Smooth muscle cell of the brain vasculature (primary cell): Measurements from ENCODE around the gene INSL3.

Experiments used
- DNase-seq: peaks from one replicate; pipeline ENCODE4 v3.0.0-alpha.2; 2012; ENCODE audit warnings: low read depth, low spot score

The INSL3 gene, protein sequence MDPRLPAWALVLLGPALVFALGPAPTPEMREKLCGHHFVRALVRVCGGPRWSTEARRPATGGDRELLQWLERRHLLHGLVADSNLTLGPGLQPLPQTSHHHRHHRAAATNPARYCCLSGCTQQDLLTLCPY

DNA sequence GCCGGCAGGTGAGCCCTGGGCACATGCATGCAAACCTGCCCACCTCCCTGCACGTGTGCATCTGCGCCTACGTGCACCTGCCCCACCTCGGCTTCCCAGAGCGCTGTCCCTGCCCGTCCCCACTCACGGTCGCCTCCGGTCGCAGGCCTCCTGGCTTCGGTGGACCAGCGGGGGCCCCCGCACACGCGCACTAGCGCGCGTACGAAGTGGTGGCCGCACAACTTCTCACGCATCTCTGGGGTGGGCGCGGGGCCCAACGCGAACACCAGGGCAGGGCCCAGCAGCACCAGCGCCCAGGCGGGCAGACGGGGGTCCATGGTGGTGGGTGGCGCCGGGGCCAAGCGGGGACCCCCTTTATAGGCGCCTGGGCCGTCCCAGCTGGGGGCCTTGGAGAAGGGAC is at the start of gene INSL3:
Gene INSL3 (minus strand): TSS at position 330 of the 400 bp plus-strand sequence. CDS start 13 bp downstream, at position 317.
- DNase-seq = no peak

DNA sequence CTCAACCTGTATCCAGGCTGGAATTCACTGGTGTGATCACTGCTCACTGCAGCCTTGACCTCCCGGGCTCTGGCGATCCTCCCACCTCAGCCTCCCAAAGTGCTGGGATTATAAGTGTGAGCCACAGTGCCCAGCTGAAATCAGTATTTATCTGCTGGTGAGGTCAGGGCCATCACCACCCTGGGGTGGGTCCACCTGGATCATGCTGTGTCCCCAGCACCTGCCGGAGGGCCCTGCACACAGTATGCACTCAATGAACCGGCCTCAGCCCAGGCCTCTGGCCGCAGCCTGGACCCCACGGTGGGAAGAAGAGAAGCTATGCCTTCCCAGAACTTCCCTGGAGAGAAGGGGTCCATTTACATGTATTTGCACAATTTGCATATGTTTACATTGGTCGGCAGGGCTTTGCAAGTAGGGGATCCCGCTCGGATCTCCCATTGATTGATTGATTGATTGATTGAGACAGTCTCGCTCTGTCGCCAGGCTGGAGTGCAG is 47.8 kb upstream of the INSL3 start:
- DNase-seq = no peak

DNA sequence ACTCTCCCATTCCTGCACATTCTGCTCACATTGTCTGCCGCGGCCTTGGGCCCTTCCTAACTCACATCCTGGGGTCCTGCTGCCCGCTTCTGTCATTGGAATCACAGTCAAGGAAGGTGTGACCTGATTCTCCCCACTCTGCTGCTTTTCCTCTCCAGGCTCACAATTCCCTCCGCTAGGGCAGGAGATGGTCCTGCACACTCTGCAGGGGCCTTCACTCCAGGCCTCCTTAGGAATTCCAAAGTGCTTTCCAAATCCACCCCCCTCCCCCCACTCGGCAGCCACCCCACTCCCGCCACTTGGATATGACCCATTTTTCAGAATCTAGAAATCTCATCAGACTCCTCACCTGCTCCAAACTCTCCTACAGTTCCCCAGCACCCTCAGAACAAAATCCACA is 47.4 kb upstream of the INSL3 start:
- DNase-seq = no peak

DNA sequence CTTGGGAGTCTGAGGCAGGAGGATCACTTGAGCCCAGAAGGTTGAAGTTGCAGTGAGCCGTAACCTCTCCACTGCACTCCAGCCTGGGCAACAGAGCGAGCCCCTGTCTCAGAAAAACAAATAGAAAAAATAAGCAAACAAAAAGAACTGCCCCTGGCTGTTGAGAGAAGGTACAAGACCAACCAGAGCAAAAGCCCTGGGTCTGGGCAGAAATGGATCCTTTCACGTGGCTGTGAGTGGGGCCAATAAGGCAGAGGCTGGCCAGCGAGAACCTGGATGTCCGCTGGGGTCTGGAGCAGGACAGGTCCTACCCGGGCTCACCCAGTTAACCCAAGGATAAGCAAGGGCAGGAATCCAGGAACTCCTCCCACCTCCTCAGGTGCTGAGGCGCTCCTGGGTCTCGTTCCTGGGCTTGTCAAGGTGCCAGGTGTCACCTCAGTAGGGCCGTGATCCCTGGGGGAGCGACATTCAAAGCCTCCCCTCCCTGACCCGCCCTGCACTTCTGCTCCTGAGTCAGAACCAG is 45.7 kb upstream of the INSL3 start:
- no peak for DNase-seq

DNA sequence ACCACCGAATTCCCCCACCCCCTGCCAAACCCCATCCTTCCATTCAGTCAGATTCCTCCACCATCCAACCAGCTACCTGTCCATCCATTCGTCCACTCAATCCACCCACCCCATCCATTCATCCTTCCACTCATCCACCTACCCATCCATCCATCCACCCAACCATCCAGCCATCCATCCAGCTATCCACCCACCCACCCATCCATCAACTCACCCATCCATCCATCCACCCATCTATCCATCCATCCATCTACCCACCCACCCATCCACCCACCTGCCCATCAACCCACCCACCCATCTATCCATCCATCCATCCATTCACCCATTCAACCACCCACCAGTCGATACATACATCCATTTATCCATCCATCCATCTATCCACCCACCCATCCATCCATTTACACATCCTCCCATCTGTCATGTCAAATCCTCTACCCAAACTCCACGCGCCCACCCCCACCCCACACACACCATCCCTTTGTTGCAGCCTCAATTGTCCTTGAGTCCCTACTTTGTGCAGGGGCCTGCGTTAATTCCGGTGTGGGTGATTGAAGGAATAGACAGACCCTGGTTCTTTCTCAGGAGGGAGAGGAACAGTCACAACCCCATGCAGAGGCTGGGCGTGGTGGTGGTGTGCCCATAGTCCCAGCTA is 45.1 kb upstream of the INSL3 start:
- DNase-seq = no peak

DNA sequence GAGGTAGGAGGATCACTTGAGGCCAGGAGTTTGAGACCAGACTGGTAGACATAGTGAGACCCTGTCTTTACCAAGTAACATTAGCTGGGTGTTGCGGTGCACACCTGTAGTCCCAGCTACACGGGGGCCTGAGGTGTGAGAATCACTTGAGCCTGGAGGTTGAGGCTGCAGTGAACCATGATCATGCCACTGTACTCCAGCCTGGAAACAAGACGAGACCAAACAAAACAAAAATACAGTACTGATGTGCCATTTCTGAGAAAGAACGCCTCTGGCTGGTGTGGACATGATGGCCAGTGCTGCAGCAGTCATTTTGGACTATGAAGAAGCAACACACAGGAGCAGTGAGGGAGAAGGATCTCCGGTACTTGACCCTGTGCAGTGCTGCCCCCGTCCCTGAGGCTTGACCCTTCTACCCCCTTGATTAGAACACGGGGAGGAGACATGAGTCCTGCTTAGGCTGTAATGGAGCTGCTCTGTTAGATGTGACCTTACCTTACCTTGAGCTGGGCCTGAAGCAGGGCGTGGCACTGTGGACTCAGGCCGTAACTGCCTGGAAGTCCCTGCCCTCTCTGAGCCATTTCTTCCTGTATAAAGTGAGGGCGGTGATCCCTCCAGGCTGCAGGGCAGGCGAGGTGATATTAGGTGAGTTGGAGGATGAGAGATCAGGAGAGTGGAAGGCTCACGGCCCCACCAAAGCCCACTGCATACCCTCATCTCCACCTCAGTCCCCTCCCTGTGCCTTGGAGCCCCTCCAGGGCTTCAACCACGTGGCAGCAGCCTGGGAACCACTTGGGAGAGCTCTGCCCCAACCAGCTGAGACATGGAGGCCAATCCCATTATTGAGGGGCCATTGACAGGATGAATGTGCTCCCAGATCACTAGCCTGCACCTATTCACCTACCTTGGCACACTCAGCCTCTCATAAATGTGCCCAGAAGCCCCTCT is 44.3 kb upstream of the INSL3 start:
- DNase-seq = no peak

DNA sequence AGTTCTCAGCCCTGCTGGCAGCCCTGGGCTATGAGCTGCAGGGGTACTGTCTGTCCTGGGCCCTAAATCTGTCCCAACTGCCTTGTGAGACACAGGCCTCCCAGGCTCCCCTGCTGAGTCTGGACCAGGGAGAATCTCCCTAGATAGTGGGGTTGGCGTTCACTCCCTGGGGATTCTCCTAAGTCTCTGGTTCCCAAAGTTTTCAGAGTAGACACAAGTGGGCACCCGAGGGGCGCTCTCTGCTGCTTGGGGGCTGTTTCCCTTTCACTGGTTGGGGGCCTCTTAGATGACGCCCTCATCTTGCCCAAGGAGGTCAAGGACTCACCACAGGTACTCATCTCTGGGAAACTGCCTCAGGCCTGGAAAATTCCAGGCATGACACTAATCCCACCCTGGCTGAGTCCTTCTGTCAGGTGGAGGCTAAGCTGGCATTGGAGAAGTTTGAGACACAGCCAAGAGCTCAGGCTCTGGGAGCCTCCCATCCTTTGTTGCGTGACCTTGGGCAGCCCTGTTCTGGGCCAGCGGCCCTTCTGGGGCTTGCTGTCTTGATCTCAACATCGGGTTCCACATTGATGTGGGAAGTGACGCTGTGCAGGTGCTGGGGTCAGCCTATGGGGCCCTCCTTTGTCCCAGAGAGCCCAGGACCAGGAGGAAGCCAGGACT is 42.3 kb upstream of the INSL3 start:
- DNase-seq = no peak

DNA sequence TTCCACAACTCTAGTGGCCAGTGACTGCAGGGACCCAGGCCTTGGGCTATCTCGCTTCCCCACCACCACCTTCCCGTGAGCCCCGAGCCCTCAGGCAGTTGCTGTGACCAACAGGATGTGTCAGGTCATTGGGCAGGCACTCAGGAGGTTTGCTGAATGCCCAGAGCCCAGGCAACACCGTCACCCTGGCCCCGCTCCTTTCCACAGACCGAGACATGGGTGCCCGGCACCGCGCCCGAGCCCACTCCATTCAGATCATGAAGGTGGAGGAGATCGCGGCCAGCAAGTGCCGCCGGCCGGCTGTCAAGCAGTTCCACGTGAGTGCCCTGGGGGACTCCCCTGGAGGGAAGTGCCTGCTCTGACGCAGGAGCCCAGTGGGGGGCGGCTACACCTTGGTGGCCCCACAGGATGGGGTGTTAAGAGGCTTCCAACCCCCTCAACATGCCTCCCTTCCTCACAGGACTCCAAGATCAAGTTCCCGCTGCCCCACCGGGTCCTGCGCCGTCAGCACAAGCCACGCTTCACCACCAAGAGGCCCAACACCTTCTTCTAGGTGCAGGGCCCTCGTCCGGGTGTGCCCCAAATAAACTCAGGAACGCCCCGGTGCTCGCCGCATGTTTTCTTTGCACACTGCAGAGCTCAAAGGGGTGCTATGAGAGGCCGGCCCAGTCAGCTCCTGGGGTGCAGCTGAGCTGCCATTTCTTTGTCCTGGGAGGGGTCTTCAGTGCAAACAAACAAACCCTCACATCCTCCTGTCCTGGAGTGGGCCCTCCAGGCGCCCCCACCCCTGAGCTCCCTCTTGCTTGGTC is 41.6 kb upstream of the INSL3 start:
- DNase-seq = no peak

DNA sequence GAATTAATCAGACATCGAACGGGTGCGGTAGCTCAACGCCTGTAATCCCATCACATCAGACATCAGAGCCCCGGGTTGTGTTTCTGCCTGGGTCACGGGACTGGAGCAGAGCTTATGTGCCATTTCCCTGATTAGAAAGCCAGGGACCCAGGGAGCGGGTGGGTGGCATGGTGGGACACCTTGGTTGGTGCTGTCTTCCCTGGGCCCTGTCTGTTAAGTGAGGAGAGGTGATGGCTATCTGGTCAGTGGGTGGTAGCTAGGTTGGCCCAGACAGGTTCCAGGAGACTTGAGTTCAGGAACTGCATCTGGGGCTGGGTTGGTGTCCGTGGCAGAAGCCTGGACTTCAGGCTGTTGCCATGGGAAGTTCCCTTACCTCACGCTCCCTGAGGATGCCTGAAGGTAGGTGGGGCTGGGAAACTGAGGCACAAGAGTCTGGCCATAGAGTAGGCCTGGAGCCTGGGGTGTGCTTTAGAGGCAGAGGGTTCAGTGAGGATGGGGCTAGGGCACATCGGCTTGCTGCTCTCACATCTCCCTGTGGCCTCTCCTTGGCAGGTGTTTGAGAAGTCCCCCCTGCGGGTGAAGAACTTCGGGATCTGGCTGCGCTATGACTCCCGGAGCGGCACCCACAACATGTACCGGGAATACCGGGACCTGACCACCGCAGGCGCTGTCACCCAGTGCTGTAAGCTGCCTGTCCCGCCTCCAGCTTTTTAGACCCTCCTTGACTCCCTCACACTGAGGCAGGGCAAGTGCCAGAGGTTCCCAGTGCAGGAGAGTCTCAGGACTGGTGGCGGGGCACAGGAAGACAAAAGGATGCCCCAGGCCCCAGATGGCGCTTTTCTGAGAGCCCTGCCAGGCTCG is 40.5 kb upstream of the INSL3 start:
- DNase-seq = no peak

DNA sequence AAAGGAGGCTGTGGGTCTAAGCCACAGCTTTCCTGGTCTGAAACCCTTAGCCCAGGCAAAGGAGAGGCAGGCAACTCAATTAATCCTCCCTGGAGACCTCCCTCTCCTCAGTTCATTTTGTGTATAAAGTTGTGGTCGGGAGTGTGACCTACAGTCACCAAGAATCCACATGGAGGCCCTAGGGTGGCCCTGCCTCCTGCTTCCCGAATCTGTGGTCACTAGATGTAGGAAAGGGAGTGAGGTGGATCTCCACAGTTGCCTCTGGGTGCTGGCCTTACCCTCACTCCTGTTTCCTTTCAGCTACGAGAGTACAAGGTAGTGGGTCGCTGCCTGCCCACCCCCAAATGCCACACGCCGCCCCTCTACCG is 39.7 kb upstream of the INSL3 start:
- no peak for DNase-seq

DNA sequence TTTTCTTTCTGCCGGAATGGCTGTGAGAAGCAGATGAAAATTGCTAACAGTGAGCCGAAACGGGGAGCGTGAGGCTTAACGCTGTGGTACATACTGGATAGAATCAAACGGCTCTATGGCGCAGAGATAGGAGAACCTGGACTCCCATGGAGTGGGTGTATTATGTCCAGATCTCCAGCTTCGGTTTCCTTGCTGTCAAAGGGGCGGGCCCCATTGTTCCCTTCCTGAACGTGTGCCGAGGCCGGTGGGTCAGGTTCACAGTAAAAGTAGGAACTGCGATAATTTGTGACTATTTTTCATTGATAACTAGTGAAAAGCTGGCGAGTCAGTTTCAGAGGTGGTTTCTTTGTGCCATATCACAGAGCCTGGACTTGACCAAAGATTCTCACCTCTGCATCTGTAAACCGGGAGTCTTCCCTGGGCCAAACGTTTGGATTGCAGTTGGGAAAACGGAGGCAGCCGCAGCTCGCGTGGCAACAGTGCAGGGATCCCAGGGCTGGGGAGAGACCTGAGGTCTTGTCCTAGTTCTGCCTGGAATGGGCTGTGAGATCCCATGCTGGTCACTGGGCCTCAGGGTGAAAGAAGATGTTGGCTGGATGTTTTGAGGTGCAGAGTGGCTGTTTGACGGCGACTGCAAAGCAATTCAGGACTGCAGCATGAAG is 39.1 kb upstream of the INSL3 start:
- DNase-seq = no peak

DNA sequence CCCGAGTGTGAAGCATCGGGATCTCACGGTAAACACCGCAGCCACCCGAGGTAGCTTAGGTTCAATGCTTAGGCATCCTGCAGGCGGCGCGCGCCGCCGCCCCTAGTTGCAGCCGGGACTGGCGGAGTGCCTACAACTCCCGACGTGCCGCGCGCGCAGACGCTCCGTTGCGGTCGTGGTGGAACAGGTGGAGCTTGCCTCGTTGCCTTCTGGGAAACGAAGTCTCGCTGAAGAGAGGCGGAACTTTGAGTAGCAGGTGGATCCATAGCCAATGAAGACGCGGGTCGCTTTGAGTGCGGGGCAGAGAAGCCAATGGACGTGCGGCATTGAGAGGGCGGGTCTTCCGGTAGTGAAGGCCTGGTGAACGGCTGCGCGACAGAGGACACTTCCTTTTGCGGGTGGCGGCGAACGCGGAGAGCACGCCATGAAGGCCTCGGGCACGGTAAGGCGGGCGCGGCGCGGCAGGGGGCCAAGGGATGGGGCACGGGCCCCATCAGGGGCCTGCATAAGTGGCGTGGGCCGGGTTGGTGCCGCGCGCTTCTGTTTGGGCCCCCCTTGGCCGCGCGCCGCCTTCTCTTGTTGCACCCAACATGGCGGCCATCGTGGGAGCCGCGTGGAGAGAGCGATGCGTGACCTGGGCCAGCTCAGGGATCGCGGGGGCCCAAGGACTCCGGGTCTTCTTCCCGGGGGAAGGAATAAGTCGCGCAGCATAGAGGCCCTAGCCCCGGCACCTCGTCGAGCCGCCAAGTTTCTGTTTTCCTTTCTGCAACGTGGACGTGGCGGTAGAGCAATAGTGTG is 38.4 kb upstream of the INSL3 start, which contains the start of gene RPL18A:
Gene RPL18A (plus strand): TSS at position 378 of the 798 bp plus-strand sequence. CDS start 47 bp downstream, at position 425.
- peak; percentile 99 for DNase-seq

DNA sequence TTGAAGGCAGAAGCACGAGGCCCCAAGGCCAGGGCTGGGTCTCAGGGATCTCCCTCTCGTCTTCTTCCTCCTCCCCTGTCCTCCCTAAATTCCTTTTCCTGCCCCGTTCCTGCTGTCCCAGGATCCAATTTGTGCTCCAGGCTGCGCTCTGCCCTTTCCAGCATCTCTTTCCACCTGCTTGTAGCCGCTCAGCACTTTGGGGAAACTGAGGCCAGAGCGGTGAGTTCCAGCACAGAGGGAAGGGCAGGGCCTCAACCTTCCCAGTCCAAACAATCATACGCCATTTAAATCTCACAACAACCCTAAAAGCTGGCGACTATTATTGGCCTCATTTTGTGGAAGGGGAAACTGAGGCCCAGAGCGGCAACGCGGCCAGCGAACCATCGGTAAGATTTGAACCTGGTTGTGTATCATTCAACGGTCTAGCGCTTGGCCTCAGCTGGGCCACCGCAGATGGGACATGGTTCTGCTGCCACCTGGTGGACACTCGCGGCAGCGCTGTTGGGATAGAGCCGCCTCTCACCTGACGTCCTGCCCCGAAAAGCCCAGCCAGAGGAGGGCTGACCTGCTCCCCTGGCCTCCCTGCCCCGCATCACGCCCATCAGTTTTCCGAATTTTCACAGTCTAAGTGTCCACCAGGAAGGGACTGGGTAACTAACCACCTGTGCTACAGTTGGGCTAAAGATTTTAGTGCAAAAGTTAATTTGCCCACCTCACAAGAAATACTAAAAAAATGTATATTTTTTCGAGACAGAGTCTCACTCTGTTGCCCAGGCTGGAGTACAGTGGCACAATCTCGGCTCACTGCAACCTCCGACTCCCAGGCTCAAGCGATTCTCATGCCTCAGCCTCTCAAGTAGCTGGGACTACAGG is 34.2 kb upstream of the INSL3 start:
- DNase-seq = no peak

DNA sequence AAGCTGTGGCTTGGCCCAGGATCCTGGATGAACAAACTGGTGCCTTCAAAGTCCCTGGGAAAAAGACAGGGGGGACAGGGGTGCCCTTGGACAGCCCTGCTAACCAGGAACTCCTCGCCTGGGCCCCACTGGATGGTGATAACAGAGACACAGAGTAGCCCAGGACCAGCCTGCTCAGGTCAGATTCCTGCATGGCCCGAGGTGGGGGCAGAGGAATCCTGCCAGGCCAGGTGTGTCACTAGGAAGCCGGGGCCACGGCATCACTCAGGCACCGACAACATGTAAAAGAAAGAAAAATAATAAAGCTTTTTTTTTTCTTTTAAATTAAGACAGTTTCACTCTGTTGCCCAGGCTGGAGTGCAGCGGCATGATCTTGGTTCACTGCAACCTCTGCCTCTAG is 32.7 kb upstream of the INSL3 start:
- no peak for DNase-seq

DNA sequence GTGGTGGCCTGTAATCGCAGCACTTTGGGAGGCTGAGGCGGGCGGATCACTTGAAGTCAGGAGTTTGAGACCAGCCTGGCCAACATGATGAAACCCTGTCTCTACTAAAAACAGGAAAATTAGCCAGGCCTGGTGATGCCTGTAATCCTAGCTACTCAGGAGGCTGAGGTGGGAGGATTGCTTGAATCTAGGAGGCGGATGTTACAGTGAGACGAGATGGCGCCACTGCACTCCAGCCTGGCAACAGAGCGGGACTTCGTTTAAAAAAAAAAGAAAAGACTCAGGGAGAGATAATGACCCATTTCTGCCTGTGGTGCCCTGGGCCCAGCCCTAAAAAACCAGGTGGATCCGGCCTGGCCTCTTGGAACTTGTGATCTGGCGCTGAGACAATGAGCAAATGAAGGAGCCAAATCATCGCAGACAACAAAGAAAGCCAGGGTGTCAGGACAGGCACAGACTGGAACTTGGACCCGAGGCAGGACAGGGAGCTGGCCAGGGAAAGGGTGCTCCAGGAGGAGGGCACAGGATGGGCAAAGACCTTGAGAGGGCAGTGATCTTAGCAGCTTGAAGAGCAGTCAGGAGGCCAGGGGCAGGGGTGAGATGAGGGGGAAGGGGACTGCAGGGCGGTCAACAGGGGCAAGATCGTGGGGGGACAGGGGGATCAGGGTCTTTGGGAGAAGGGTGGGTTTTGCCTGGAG is 27.4 kb upstream of the INSL3 start:
- no peak for DNase-seq

DNA sequence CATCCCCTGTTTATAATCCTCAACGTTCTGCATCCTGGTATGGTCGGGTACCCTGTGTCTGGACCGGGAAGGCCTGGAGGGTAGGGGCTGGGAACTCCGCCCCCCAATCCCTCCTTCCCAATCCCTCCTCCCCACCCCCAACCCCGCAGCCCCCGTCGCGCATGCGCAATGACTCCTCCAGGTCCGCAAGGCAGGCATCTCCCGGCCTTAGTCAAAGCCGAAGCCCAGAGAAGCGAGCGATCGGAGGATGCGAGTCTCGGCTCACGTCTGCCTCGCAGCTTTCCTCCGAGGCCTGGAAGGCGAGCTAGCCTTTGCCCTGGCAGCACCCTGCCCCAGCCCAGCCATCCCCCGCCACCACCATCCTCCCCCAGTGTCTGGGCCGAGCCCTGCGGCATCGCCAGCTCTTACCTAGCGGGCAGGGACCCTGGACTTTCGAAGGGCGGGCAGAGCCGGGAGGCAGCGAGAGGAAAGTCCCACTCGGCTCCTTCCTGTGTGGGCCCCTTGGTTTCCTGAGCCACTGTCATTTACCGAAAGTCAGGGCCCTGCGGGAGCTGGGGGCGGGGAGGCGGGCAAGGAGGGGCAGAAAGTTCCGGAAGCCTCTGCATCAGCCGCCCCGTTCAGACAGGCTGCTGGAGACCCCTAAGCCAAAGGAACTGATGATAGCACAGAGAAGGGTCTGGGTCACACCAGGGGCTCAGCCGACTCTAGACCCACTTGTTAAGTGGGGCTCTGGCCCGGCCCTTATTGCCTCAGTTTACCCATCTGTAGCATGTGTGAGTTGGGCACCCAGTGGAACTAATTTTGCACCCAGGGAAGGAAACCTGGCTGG is 26.4 kb upstream of the INSL3 start, which contains the start of gene JAK3:
Gene JAK3 (minus strand): TSS at position 445 of the 829 bp plus-strand sequence. CDS start 3,565 bp downstream, outside the sequence.
- DNase-seq = no peak
